CD14-positive monocyte (primary cell): ENCODE data around the gene CD3E. TPM values are rescaled to one million over a fixed set of nuclear protein-coding genes. Genes with fewer than 3 reads are reported as not detected.
"Not testable (repeated sequence)": the region's sequence is repeated elsewhere in the genome, so short reads cannot be mapped to it uniquely, and the experiment has no call there.

Experiments
- DNase-seq, 3 donors: peaks; one replicate each; pipeline ENCODE4 v3.0.0-alpha.2; 2011 to 2022
- H2AFZ ChIP-seq: 2 replicates; pipeline ENCODE4 v1.6.0; 2012; ENCODE audit warnings: mild to moderate bottlenecking, low read depth, low read length, inconsistent platforms; ENCODE audit not compliant: insufficient read depth, poor library complexity, severe bottlenecking
- H3K27ac ChIP-seq, 2 donors: 1 replicate in 1 of 2; 2 replicates in 1 of 2; pipeline ENCODE4 v1.5.1; 2012 to 2013; ENCODE audit warnings: low read length in 2 of 2, control low read depth in 1 of 2, inconsistent platforms in 1 of 2, low read depth in 1 of 2, mild to moderate bottlenecking in 1 of 2
- H3K27me3 ChIP-seq, 2 donors: one replicate each; pipeline versions ENCODE4 v1.6.0 to v1.6.1; 2011 to 2013; ENCODE audit warnings: low read length in 2 of 2; ENCODE audit not compliant: control insufficient read depth in 2 of 2, insufficient read depth in 2 of 2
- H3K36me3 ChIP-seq, 2 donors: replicated peaks in 1 of 2; 1 replicate in 1 of 2; 2 replicates in 1 of 2; pipeline versions ENCODE4 v1.5.1 to v1.6.1; 2012 to 2013; ENCODE audit warnings: low read length in 2 of 2, control low read depth in 1 of 2, inconsistent platforms in 1 of 2, mild to moderate bottlenecking in 1 of 2; ENCODE audit not compliant: insufficient read depth in 2 of 2, control insufficient read depth in 1 of 2
- H3K4me1 ChIP-seq, 2 donors: 1 replicate in 1 of 2; 2 replicates in 1 of 2; pipeline versions ENCODE4 v1.5.1 to v1.6.1; 2012 to 2013; ENCODE audit warnings: low read length in 2 of 2, control low read depth in 1 of 2, inconsistent platforms in 1 of 2, mild to moderate bottlenecking in 1 of 2, moderate library complexity in 1 of 2; ENCODE audit not compliant: insufficient read depth in 2 of 2, control insufficient read depth in 1 of 2
- H3K4me2 ChIP-seq: replicated peaks from 2 replicates; pipeline ENCODE3; 2012; ENCODE audit warnings: low read length, moderate library complexity, mild to moderate bottlenecking; ENCODE audit not compliant: poor library complexity, severe bottlenecking; ENCODE audit errors: extremely low read depth
- H3K4me3 ChIP-seq, 3 experiments: fragments of 200-600 bp in 1 of 3; sonication (generic) in 1 of 3; replicated peaks in 1 of 3; 1 replicate in 2 of 3; 2 replicates in 1 of 3; pipeline ENCODE4 v1.5.1; 2011 to 2013; ENCODE audit warnings: low read length in 3 of 3, mild to moderate bottlenecking in 3 of 3, control low read depth in 2 of 3, low read depth in 2 of 3, inconsistent platforms in 1 of 3, moderate library complexity in 1 of 3
- H3K79me2 ChIP-seq: 2 replicates; pipeline ENCODE4 v1.6.0; 2012; ENCODE audit warnings: mild to moderate bottlenecking, control low read depth, inconsistent platforms, low read length, moderate library complexity; ENCODE audit not compliant: insufficient read depth
- H3K9ac ChIP-seq: 2 replicates; pipeline ENCODE4 v1.6.0; 2017; ENCODE audit warnings: low read length, mild to moderate bottlenecking; ENCODE audit not compliant: insufficient read depth, poor library complexity, severe bottlenecking
- H3K9me3 ChIP-seq, 2 donors: replicated peaks in 1 of 2; 1 replicate in 1 of 2; 2 replicates in 1 of 2; pipeline versions ENCODE4 v1.5.1 to v1.6.1; 2012 to 2013; ENCODE audit warnings: low read length in 2 of 2, control low read depth in 1 of 2; ENCODE audit not compliant: control insufficient read depth in 1 of 2, insufficient read depth in 1 of 2
- H4K20me1 ChIP-seq: 2 replicates; pipeline ENCODE4 v1.6.0; 2012; ENCODE audit warnings: mild to moderate bottlenecking, low read length, control low read depth, moderate library complexity; ENCODE audit not compliant: insufficient read depth
- H3K27ac Mint-ChIP-seq, 7 donors: one replicate each; pipeline ENCODE4 v1.8.0; 2020; ENCODE audit warnings: mild to moderate bottlenecking in 7 of 7, mixed read lengths in 7 of 7, moderate library complexity in 6 of 7, inconsistent platforms in 2 of 7
- H3K27me3 Mint-ChIP-seq, 3 donors: one replicate each; pipeline ENCODE4 v1.8.0; 2021 to 2022; ENCODE audit warnings: low read depth in 3 of 3, mild to moderate bottlenecking in 3 of 3, mixed read lengths in 3 of 3, moderate library complexity in 3 of 3, inconsistent platforms in 1 of 3
- H3K36me3 Mint-ChIP-seq, 2 donors: one replicate each; pipeline ENCODE4 v1.8.0; 2020; ENCODE audit warnings: mixed read lengths in 2 of 2, inconsistent platforms in 1 of 2, mild to moderate bottlenecking in 1 of 2
- H3K4me1 Mint-ChIP-seq: one replicate; pipeline ENCODE4 v1.8.0; 2020; ENCODE audit warnings: mild to moderate bottlenecking, mixed read lengths
- H3K4me3 Mint-ChIP-seq, 2 donors: one replicate each; pipeline ENCODE4 v1.8.0; 2020; ENCODE audit warnings: mild to moderate bottlenecking in 2 of 2, mixed read lengths in 2 of 2, moderate library complexity in 1 of 2
- H3K9me3 Mint-ChIP-seq, 7 donors: one replicate each; pipeline ENCODE4 v1.8.0; 2020 to 2022; ENCODE audit warnings: mixed read lengths in 7 of 7, mild to moderate bottlenecking in 6 of 7, moderate library complexity in 6 of 7, inconsistent platforms in 2 of 7
- WGBS: methylation state at CpG from one replicate; pipeline ENCODE4 v1.1.5; 2013; ENCODE audit warnings: missing lambda C conversion rate; ENCODE audit not compliant: insufficient coverage; 5-methylcytosine and 5-hydroxymethylcytosine counted together
- intact Hi-C, 2 donors: fragments of 100-400 bp; cut with micrococcal nuclease; formaldehyde crosslinking; loops; one replicate each; pipeline versions ENCODE4 v1.15.0 to v1.15.1; 2023
- polyA plus RNA-seq, 3 donors: library from polyadenylated mRNA; depleted of rRNA in 1 of 3; unstranded in 2 of 3; stranded (reverse) in 1 of 3; fragments of 300-500 nt in 2 of 3; fragments of >200 nt in 1 of 3; fragmentation: Illumina TruSeq in 2 of 3; gene quantifications; 1 replicate in 2 of 3; 2 replicates in 1 of 3; pipeline ENCODE4 v1.2.3, GENCODE V29; 2012 to 2021
- TF ChIP-seq, protein P1 (sequence below): fragments of 200-600 bp; IDR thresholded peaks from one replicate; pipeline ENCODE4 v1.8.0; 2022; ENCODE audit warnings: antibody characterized with exemption, mild to moderate bottlenecking

The CD3E gene
- polyA plus RNA-seq, 3 donors = 0.12 to 1.6 (median 1.5) TPM

DNA sequence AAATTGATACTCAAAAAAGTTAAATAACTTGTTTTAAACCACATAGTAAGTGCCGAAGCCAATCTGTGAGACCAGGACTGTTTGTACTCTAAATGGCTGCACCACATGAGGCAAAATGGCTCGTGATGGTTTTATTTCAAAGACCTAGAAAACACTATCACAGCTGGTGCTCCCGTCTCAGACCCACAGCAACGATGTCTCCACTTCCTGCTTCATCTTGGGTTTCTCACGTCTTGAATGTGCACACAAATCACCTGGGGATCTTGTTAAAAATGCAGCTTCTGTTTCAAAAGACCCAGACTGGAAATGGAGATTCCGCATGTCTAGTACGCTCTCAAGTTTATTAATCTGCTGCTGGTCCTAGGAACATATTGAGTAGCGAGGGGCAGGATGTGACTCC, 1.2 kb downstream of the CD3E start:
- DNase-seq = no peak

DNA sequence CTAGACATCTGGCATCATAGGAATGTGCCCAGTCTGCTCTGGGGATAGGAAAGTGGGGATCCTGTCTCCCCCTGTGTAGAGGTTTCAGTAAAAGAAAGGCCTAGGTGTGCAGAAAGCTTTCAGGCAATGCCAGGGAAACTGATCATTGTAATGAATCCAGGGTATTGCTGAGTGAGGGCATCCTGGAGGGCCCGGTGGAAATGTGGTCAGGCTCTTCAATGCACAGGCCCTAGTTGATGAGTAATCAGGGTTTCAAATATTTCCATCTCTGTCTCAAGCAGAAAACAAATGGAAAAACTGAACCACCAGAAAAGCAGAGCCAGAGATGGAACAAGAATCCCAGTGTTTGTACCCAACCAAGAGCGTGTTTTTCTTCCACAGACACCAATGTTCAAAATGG, 2.0 kb downstream of the CD3E start:
- H3K27me3 ChIP-seq = no peaks in the 10 kb centered on the region
- H3K9me3 ChIP-seq = no peaks in the 10 kb centered on the region
- Mint-ChIP-seq H3K4me1 (peaks cover 5% of the 10 kb centered on the region), H3K36me3 (no peaks in the 10 kb centered on the region), H3K27me3 (peaks cover 2 to 12% (median 3%) of the 10 kb centered on the region in 3 donors), H3K9me3 (peaks cover 0 to 3% (median 0%) of the 10 kb centered on the region in 7 donors), H3K27ac (no peak overlapping the region), H3K4me3 (no peak overlapping the region)
- H2AFZ ChIP-seq = no peak overlapping the region
- no CpG with 5 or more reads among the region's 2 CpGs for WGBS
- no peaks in the 10 kb centered on the region for H4K20me1 ChIP-seq
- TF ChIP-seq, protein P1, sequence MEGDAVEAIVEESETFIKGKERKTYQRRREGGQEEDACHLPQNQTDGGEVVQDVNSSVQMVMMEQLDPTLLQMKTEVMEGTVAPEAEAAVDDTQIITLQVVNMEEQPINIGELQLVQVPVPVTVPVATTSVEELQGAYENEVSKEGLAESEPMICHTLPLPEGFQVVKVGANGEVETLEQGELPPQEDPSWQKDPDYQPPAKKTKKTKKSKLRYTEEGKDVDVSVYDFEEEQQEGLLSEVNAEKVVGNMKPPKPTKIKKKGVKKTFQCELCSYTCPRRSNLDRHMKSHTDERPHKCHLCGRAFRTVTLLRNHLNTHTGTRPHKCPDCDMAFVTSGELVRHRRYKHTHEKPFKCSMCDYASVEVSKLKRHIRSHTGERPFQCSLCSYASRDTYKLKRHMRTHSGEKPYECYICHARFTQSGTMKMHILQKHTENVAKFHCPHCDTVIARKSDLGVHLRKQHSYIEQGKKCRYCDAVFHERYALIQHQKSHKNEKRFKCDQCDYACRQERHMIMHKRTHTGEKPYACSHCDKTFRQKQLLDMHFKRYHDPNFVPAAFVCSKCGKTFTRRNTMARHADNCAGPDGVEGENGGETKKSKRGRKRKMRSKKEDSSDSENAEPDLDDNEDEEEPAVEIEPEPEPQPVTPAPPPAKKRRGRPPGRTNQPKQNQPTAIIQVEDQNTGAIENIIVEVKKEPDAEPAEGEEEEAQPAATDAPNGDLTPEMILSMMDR = no peak
- no peaks in the 10 kb centered on the region for H3K4me1 ChIP-seq
- H3K79me2 ChIP-seq = no peaks in the 10 kb centered on the region
- H3K27ac ChIP-seq = no peak overlapping the region
- no peak overlapping the region for H3K4me3 ChIP-seq
- DNase-seq = no peak
- H3K36me3 ChIP-seq = no peaks in the 10 kb centered on the region
- no peak overlapping the region for H3K9ac ChIP-seq
- no peak overlapping the region for H3K4me2 ChIP-seq
- intact Hi-C loops = no loop called here

More for the DNA sequence above, 1.2 kb downstream of the CD3E start:
- H3K4me3 Mint-ChIP-seq = no peak overlapping the region
- peaks cover 5% of the 10 kb centered on the region for H3K4me1 Mint-ChIP-seq
- no peaks in the 10 kb centered on the region for H3K79me2 ChIP-seq
- WGBS = 72% methylated on average over 8 of the region's 8 CpGs
- no peaks in the 10 kb centered on the region for H3K4me1 ChIP-seq
- TF ChIP-seq, protein P1 = no peak
- no peak overlapping the region for H2AFZ ChIP-seq
- no peak overlapping the region for H3K9ac ChIP-seq
- peaks cover 0 to 3% (median 0%) of the 10 kb centered on the region in 7 donors for H3K9me3 Mint-ChIP-seq
- H3K27me3 ChIP-seq = no peaks in the 10 kb centered on the region
- H3K27ac Mint-ChIP-seq = no peak overlapping the region
- H3K4me3 ChIP-seq = no peak overlapping the region
- peaks cover 2 to 12% (median 3%) of the 10 kb centered on the region in 3 donors for H3K27me3 Mint-ChIP-seq
- H3K36me3 ChIP-seq = no peaks in the 10 kb centered on the region
- H3K4me2 ChIP-seq = no peak overlapping the region
- H3K9me3 ChIP-seq = no peaks in the 10 kb centered on the region
- H3K36me3 Mint-ChIP-seq = no peaks in the 10 kb centered on the region
- H3K27ac ChIP-seq = no peak overlapping the region
- intact Hi-C loops = no loop called here
- no peaks in the 10 kb centered on the region for H4K20me1 ChIP-seq

DNA sequence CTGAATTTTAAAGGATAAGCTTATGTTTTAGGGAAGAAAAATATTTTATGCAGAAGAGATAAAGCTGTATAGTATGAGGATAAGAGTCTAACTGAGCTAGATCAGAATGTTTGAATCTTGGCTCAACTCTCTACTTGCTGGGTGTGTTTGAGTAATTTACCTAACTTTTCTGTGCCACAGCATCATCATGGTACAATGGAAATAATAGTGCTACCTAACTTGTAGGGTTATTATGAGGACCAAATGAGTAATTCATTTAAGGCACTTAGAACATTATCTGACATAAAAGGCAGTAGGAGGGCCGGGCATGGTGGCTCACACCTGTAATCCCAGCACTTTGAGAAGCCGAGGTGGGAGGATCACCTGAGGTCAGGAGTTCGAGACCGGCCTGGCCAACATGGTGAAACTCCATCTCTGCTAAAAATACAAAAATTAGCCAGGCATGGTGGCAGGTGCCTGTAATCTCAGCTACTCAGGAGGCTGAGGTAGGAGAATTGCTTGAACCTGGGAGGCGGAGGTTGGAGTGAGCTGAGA, 4.5 kb downstream of the CD3E start:
- H3K4me1 Mint-ChIP-seq, H3K27ac ChIP-seq, H3K4me3 ChIP-seq, H3K36me3 Mint-ChIP-seq, H3K4me3 Mint-ChIP-seq, H2AFZ ChIP-seq, H3K27ac Mint-ChIP-seq, H3K27me3 ChIP-seq, H3K79me2 ChIP-seq, H3K9me3 ChIP-seq, intact Hi-C loops, DNase-seq, H3K9ac ChIP-seq, H3K9me3 Mint-ChIP-seq, H3K27me3 Mint-ChIP-seq, H3K4me2 ChIP-seq, H4K20me1 ChIP-seq, H3K36me3 ChIP-seq, H3K4me1 ChIP-seq: not testable (repeated sequence)
- WGBS = 93% methylated on average over 3 of the region's 5 CpGs
